ENCODE data around the gene KATNB1.

The KATNB1 gene, protein sequence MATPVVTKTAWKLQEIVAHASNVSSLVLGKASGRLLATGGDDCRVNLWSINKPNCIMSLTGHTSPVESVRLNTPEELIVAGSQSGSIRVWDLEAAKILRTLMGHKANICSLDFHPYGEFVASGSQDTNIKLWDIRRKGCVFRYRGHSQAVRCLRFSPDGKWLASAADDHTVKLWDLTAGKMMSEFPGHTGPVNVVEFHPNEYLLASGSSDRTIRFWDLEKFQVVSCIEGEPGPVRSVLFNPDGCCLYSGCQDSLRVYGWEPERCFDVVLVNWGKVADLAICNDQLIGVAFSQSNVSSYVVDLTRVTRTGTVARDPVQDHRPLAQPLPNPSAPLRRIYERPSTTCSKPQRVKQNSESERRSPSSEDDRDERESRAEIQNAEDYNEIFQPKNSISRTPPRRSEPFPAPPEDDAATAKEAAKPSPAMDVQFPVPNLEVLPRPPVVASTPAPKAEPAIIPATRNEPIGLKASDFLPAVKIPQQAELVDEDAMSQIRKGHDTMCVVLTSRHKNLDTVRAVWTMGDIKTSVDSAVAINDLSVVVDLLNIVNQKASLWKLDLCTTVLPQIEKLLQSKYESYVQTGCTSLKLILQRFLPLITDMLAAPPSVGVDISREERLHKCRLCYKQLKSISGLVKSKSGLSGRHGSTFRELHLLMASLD

DNA sequence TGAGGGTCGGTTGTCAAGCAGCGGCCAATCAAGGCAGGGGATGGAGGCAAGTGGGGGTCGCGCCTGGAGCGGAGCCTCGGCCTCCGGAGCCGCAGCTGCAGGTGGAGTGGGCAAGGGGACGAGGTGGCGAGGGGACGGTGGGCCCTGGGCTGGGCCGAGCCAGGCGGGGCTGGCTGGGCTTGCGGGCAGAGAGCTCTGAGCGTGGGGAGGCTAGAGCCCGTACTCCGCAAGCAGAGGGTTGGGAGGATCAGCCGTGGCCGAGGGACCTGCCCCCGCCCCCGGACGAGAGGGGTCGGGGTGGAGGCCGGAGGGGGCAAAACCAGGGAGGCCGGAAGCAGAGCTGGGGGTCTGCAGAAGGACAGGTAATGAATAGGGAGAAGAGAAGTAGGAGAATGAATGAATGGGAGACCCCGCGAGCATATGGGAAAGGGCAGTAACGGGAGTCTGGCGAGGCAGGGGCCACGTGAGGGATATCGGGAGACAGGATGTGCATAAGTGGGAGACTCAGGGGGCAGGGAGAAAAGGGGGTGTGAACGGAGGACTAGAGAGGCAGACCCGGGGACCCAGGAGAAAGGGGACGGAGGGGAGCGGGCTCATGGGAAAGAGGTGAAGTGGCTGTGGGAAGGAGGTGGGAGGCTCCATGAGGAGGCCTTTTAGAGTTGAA, at the start of gene KATNB1:
KATNB1 (plus strand) TSS at position 16 of the 664 bp plus-strand sequence. CDS start 1,474 bp downstream, outside the sequence.
- DNase-seq (ENCODE audit: low read depth): no peak

DNA sequence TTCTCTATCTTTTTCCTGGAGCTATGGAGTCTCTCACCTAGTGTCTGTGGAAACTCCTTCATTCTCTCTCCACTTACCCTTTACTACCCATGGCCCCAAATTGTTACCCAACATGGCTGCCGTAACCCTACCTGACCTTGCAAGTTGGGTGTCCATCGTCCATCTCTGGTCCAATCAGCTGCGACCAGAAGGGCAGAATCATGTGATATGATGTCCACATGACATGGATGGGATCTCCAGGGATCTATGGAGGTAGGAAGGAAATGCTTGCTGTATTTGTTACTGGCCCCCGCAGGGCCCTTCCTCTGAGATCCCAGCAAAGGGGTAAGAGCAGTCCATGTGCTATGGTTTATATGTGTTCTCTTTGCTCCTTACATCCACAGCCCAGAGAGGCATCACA, 49.0 kb upstream of the KATNB1 start:
- DNase-seq (ENCODE audit: low read depth): no peak

DNA sequence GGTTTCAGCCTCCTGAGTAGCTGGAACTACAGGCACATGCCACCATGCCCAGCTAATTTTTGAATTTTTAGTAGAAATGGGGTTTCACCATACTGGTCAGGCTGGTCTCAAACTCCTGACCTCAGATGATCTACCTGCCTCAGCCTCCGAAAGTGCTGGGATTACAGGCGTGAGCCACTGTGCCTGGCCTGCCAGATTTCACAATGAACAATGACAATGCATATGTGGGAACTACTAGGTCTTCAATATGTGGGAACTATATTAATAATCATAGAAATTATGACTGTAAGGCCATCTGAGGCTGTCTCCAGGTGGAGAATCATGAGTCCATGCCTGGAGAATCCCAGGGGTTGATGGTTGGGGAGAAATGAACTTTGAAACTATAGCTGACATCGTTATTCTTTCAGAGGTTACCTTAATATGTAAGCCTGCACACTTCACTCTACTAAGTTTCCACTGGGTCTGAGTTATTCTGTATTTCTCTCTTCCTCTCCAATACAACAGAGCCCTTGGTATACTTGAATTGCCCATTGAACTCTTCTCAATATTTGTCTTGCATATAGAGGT, 48.1 kb upstream of the KATNB1 start:
- no peak for DNase-seq (ENCODE audit: low read depth)

DNA sequence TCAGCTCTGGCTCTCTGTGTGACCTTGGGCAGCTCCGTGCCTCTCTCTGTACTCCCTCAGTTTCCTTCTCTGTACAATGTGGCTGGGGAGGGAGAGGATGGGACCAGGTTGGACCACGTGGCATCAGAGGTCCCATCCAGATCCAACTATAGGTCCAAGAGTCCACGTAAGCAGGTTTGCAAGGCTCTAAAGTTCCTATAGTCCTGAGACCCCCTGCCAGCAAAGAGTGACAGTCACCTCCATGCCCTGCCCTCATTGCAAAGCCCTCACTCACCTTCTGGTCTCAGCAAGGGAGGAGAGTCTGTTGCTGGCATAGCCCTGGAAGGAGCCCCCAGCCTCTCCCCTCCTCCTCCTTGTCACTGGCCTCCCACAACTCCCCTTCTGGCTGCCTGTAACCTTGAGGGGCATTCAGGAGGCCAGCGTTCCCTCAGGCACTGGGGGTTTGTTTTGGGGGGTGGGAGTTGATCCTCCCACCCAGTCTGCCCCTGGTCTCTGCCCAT, 47.0 kb upstream of the KATNB1 start:
- no peak for DNase-seq (ENCODE audit: low read depth)

DNA sequence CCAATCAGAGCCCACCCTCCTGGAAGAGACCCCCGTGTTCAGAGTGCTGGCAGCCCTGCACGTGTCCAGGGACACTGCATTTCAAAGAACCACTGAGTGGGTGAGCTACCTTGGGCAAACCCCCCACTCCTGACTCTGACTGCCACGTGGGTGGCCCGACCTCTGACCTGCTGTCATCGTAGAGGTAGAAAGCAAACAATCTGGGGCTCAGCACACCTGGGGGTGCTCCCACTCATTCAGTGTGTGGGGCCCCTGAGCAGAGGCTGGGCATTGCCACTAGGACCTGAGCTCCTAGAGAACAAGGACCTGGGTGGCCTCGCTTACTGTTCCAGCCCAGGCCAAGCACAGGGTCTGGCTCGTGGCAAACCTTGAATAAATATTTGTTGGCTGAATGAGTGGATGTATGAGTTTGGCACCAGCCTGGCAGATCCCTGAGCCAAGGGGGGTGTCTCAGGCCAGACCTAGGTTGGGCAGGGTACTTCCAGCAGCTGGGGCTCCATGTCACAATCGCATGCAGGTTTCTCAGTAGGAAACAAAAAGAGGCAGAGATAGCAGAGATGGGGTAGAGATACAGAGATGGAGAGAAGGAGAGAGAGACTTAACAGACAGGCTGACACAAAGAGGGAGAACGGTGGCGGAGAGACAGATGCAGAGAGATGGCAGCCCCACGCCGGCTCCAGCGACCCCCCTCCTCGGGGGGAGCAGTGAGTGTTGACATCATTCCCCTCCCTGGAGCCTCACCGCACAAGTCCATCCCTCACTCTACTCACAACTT, 46.4 kb upstream of the KATNB1 start:
- no peak for DNase-seq (ENCODE audit: low read depth)

DNA sequence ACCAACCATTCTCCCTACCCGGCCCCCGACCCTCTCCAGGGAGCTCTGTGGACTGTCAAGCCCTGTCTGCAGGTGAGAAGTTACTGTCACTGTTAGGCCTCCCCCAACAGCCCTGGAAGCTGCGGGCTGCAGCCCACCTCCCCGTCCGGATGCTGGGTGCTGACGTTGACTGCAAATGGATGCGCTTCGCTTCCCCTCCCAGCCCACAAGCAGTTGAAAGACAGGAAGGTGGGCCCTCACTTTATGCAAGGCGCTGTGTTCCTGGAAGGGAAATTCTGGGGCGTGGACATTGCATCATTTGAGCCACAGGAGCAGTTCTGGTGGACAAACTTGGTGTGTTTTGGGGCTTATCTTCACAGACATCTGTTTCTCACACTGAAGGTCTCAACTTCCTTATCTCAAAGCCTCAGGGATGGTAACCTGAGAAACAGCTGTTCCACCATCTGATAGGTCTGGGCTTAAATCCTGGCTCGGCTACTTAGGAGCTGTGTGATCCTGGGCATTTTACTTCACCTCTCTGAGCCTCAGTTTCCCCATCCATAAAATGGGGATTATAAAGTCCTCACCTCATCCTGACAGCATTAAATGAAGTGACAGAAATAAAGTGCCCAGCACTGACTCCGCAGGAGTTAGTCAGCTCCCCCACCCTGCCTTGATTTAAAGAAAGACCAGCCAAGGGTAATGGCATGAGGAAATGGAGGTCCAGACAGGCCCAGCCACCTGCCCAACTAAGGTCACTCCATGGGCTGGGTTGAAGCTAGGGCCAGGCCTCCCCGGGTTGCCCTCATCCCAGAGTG, 45.6 kb upstream of the KATNB1 start:
- peak; percentile 33 for DNase-seq (ENCODE audit: low read depth)

DNA sequence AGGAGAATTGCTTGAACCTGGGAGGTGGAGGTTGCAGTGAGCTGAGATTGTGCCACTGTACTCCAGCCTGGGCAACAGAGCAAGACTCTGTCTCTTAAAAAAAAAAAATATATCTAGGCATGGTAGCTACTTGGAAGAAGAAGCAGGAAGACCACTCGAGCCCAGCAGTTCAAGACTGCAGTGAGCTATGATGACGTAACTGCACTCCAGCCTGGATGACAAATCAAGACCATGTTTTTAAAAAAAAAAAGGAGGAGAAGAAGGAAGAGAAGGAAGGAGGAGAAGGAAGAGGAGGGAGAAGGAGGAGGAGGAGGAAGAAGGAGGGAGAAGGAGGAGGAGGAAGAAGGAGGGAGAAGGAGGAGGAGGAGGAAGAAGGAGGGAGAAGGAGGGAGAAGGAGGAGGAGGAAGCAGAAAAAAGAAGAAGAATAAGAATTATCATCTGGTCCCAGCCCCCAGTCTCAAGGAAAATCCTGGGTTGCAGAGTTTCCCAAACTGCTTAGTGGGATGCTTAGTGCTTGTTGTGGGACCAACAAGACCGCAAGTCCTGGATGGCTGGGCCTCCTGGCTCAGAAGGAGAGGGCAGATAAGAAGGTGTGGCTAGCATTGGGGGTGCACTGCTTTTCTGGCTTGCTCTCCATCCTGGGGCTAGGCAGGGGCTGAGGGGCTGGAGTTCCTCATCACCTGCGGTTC, 44.6 kb upstream of the KATNB1 start:
- DNase-seq (ENCODE audit: low read depth): no peak

DNA sequence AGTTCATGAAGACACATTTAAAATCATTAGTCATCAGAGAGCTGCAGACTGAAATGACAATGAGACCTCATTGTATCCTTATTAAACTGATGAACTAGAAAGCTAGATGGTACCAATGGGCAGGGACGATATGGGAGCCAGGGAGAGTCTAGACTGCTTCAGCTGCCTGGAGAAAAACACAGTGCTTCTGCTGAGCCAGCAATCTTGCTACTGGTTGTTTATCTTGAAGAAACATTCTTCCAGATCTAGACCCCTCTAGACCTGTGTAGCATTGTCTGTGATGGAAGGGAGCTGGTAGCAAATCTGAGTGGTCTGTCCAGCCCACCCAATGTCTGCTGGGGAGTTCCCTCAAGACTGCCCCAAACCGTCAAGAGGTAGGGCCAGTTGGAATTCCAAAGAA, 42.9 kb upstream of the KATNB1 start:
- DNase-seq (ENCODE audit: low read depth): no peak

DNA sequence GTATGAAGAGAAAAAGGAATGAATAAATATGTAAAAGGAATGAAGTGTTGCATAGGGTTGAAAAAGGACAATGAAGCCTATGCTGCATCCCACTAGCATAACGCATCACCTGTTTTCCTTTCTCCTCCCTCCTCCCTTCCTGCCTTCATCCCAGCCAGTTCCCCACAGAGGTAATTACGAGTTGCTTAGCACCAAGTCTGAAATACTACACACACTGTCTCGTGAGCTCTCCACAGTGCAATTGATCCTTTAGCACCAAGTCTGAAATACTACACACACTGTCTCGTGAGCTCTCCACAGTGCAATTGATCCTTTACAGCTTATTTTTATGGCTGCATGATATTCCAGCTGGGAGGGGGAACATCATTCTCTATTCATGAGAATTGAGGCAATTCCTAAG, 42.0 kb upstream of the KATNB1 start:
- DNase-seq (ENCODE audit: low read depth): no peak

DNA sequence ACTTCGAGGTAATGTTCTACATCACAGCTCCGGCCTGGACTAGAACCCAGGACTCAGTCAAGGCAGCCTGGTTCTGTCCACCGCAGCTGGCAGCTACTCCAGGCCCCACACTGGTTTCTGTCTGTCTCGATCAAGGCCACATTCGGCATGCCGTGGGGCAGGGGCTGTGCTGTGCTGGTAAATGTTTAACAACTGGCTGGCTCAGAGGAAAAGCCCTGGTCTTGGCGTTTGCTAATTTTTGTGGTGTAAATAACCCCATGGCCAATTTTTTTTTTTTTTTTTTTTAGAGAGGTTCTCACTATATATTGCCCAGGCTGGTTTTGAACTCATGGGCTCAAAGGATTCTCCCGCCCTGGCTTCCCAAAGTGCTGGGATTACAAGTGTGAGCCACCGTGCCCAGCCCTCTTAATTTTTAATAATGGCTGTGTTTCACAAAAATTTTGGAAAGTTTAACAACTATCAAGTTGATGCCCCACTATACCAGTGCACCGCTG, 41.3 kb upstream of the KATNB1 start:
- no peak for DNase-seq (ENCODE audit: low read depth)

DNA sequence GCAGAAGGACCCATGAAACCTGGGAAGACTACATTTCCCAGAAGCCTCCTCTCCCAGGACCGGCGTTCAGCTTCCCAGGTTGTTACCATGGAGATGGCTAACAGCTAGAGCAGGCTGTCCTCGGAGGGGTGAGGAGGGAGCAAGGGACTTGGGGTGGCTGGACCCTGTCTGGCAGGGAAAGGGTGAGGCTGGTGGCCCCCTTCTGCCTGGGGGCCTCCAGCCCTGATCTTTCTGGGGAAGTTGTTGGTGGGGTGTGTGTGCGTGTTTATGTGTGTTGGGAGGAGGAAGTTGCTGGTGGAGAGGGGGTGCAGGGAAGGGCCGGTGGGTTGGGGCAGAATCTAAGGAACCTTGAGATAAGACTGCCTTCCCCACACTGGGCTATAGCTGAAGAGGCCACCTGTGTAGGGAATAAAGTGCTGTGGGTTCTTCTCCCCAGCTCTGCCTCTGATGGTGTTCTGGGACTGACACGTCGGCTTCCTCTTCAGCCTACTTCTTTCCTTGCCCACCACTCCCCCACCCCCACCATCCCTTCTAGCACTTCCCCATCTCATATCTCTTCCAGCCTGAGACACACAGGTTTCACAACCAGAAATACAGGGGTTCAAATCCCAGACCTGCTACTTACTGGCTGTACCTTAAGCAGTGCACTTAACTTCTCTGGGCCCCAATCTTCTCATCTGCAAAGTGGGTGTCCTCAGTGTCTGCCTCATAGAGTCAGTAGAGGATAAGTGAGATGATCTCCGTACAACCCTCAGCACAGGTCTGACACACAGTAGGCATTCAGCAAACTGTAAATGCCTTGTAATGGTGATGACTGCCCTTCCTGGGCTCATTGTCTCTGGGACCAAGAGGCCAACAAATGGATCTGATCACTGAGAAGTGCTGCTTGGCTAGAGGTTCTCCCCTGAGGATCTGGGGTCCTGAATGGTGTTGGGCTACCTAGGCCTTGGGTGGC, 40.6 kb upstream of the KATNB1 start, which contains the start of gene DRC7:
DRC7 (plus strand) TSS at position 82 of the 955 bp plus-strand sequence. CDS start 3,144 bp downstream, outside the sequence.
- no peak for DNase-seq (ENCODE audit: low read depth)

DNA sequence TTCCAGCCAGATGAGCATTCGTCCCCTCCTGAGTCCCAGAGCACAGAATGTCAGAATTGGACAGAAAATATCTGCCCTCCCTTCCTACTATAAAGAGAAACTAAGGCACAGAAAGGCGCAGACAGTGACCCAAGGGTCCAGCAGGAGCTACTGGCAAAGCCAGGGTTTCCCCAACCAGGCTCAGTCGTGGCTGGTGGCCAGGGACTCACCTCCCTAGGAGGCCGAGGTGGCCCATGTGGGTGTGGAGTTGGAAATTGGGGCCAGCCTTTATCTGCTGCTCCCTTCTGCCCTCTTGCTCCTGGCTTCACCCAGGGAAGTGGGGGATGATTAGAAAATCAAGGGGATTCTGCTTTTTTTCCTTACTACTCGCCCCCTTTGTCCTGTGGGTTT, 39.9 kb upstream of the KATNB1 start:
- DNase-seq (ENCODE audit: low read depth): no peak

DNA sequence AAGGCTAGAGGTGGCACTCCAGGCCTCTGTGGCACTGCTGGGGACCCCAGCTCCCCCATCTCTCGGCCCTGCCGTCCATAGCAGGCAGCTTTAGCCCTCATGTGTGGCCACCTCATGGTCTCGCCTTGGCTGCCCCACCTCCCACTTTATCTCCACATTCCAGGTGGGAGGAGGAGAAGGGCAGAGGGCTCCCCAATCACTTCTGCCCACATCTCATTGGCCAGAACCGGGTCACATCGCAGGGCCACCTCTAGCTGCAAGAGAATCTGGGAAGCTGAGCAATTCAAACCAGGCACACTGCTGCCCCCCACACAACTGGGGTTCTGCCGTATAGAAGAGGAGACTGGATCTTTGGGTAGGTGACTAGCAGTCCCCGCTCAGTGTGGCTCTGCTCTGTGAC, 39.3 kb upstream of the KATNB1 start:
- no peak for DNase-seq (ENCODE audit: low read depth)

DNA sequence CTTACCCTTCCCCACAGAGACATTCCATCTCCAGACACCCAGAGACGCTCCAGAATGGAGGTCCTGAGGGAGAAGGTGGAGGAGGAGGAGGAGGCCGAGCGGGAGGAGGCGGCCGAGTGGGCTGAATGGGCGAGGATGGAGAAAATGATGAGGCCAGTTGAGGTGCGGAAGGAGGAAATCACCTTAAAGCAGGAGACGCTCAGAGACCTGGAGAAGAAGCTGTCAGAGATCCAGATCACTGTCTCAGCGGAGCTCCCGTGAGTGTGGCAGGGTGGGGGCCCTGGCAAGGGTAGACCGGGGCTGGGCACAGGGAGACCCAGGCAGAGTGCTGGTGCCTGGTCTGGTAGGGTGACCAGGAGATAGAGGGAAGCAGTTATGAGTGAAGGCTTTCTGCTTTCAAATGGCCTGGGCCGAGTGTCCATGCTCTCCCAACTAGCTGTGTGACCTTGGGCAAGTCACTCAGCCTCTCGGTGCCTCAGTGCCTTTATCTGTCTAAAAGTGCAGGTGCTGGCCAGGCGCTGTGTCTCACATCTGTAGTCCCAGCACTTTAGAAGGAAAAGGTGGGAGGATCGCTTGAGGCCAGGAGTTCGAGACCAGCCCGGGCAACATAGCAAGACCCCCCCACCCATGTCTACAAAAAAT, 37.6 kb upstream of the KATNB1 start:
- no peak for DNase-seq (ENCODE audit: low read depth)

DNA sequence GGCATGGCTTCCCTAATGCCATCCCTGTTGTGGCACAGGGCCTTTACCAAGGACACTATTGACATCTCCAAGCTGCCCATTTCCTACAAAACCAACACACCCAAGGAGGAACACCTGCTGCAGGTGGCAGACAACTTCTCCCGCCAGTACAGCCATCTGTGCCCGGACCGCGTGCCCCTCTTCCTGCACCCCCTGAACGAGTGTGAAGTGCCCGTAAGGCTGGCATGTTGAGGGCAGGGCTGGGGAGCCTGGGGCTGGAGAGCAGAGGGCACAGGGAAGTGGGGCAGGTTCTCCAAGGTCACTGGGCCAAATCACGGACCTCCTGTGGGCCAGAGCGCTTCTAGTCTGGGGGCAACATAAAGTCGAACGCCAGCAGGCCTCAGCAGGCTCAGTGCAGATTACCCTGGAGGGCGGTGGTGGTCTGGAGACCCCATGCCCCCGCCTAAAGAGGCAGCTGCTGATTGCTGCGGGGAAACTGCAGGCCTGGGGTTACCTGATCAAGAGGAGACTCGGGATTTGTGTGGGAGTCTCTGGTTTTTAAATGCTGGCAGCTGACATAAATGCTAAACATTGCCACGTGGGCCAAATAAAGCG, 36.7 kb upstream of the KATNB1 start:
- no peak for DNase-seq (ENCODE audit: low read depth)

DNA sequence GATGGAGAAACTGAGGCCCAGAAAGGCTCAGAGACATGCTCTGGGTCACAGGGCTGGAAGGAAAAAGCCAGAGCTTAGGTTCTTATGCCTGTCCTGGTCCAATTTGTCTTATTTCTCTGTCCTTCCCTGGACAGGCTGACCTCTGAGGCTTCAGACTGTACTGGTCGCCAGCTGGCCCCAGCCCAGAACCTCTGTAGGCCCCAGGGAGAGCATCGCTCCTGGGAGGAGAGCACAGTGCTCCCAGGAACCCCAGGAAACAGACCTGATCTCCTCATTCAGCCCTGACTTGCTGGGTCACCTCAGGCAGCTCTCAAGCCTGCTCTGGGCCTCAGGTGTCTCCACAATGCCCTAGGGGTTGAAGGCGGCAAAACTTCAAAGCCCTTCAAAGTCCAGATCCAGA, 36.1 kb upstream of the KATNB1 start:
- DNase-seq (ENCODE audit: low read depth): no peak

DNA sequence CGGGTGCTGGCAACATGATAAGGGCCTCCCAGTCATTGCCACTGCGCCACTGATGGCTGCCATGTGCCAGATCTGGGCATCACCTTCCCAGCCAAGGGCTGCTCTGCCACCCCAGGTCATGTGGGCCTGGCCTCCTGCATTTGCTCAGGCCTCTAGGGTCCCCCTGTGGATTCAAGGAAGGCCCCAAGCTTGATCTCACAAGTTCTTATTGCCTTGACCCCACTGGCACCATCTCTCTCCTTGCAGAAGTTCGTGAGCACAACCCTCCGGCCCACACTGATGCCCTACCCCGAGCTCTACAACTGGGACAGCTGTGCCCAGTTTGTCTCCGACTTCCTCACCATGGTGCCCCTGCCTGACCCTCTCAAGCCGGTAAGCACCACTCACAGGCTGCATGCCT, 35.7 kb upstream of the KATNB1 start:
- no peak for DNase-seq (ENCODE audit: low read depth)

Data from activated gamma-delta T cell treated with anti-CD3 and anti-CD28 coated beads, Interleukin-2, amount 50 U/mL, for 16 hours (primary cell).